DMS153 treated with DMSO at 0.1 percent for 48 hours (cell line): ENCODE results near the gene PKIB.

ENCODE experiments used
- DNase-seq: peaks from one replicate; lab custom pipeline; 2025; ENCODE audit not compliant: unreplicated experiment; lab: John Stamatoyannopoulos, UW

Gene PKIB

GRCh38 chr6:122704066-122704465 lies 93.9 kb downstream of the PKIB start:
- DNase-seq: no peak

- no peak for DNase-seq
Observed at GRCh38 chr6:122709922-122710512, 99.8 kb downstream of the PKIB start.

GRCh38 chr6:122710908-122711635 lies 100.9 kb downstream of the PKIB start:
- DNase-seq: no peak

- no peak for DNase-seq
Observed at GRCh38 chr6:122712093-122712447, 101.9 kb downstream of the PKIB start.

GRCh38 chr6:122712448-122713137 lies 102.4 kb downstream of the PKIB start:
- DNase-seq: no peak

GRCh38 chr6:122713138-122713537 lies 102.9 kb downstream of the PKIB start:
- peak; percentile 9 for DNase-seq

- no peak for DNase-seq
Observed at GRCh38 chr6:122714059-122714458, 103.9 kb downstream of the PKIB start.

- DNase-seq: no peak
Observed at GRCh38 chr6:122715725-122716124, 105.5 kb downstream of the PKIB start.

- peak; percentile 56 for DNase-seq
Observed at GRCh38 chr6:122717350-122717749, 107.1 kb downstream of the PKIB start.

GRCh38 chr6:122718616-122719015 lies 108.4 kb downstream of the PKIB start:
- no peak for DNase-seq

- DNase-seq: no peak
Observed at GRCh38 chr6:122719176-122719575, 109.0 kb downstream of the PKIB start.

GRCh38 chr6:122722746-122723145 lies 112.5 kb downstream of the PKIB start:
- DNase-seq: no peak

GRCh38 chr6:122726649-122727048 lies 116.4 kb downstream of the PKIB start:
- DNase-seq: no peak

GRCh38 chr6:122727244-122727643 lies 117.0 kb downstream of the PKIB start:
- DNase-seq: no peak

- no peak for DNase-seq
Observed at GRCh38 chr6:122730334-122730733, 120.1 kb downstream of the PKIB start.

GRCh38 chr6:122730775-122731386 lies 120.7 kb downstream of the PKIB start:
- peak; percentile 24 for DNase-seq

GRCh38 chr6:122733259-122733658 lies 123.1 kb downstream of the PKIB start:
- no peak for DNase-seq

GRCh38 chr6:122734529-122735395 lies 124.6 kb downstream of the PKIB start:
- no peak for DNase-seq

GRCh38 chr6:122735582-122735981 lies 125.4 kb downstream of the PKIB start:
- DNase-seq: no peak

GRCh38 chr6:122736163-122736562 lies 126.0 kb downstream of the PKIB start:
- DNase-seq: no peak

- DNase-seq: no peak
Observed at GRCh38 chr6:122736616-122737015, 126.4 kb downstream of the PKIB start.
